22Rv1 (cell line): ENCODE measurements around the gene ARID1B.

Experiments used
- H3K27ac ChIP-seq: fragments of 450-650 bp; 2 replicates; pipeline ENCODE4 v1.5.1; 2017
- CTCF ChIP-seq: fragments of 450-650 bp; IDR thresholded peaks from 2 replicates; pipeline ENCODE4 v1.5.1; 2017; ENCODE audit warnings: mild to moderate bottlenecking
- ZFX ChIP-seq: fragments of 450-650 bp; IDR thresholded peaks from 2 replicates; pipeline ENCODE4 v1.6.1; 2017; ENCODE audit warnings: antibody characterized with exemption, borderline replicate concordance

ARID1B gene

GRCh38 chr6:157203764-157204163, 426.6 kb downstream of the ARID1B start:
- TF ChIP-seq CTCF (no peak), ZFX (no peak)
- no peak overlapping the region for H3K27ac ChIP-seq

- H3K27ac ChIP-seq, result no peak overlapping the region
- no peak for TF ChIP-seq CTCF
- no peak for TF ChIP-seq ZFX
Observed at GRCh38 chr6:157205473-157206358, 428.5 kb downstream of the ARID1B start.

- TF ChIP-seq ZFX, result no peak
- no peak for TF ChIP-seq CTCF
- H3K27ac ChIP-seq, result no peak overlapping the region
Observed at GRCh38 chr6:157206359-157206815, 429.2 kb downstream of the ARID1B start.

- TF ChIP-seq CTCF (no peak), ZFX (no peak)
- H3K27ac ChIP-seq, result no peak overlapping the region
Observed at GRCh38 chr6:157207521-157208076, 430.4 kb downstream of the ARID1B start.

DNA sequence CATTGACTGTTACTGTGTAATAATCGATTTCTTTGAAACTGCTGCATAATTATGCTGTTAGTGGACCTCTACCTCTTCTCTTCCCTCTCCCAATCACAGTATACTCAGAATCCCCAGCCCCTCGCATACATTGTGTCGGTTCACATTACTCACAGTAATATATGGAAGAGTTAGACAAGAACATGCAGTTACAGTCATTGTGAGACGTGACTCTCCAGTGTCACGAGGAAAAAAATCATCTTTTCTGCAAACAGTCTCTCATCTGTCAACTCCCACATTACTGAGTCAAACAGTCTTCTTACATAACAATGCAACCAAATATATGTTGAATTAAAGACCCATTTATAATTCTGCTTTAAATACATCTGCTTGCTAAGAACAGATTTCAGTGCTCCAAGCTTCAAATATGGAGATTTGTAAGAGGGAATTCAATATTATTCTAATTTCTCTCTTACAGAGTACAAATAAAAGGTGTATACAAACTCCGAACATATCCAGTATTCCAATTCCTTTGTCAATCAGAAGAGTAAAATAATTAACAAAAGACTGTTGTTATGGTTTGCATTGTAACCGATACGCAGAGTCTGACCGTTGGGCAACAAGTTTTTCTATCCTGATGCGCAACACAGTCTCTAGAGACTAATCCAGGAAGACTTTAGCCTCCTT, 432.8 kb downstream of the ARID1B start:
- no peak overlapping the region for H3K27ac ChIP-seq
- TF ChIP-seq CTCF (no peak), ZFX (no peak)

DNA sequence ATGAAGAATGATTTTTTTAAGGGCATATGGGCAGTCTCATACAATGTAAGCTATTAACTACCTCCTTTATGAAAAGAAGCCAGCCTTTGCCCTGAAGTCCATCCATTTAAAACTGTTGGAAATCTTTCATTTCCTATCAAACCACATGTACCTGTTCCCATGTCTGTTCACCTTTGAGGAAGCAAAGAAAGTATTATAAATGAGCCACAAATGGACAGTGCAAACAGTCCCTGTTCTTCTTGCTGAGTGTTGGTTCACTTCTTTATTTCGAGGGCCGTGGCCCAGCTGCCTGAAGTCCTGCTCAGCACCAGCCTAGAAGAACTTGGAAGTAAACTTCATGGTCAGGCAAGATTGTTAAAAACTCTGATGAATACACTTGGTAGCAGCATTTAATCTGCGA, 433.8 kb downstream of the ARID1B start:
- no peak for TF ChIP-seq CTCF
- TF ChIP-seq ZFX, result no peak
- no peak overlapping the region for H3K27ac ChIP-seq
